GM21619 (cell line): ENCODE data around the gene IQCE.

Experiments used
- ATAC-seq: cut with Tn5 transposase; IDR thresholded peaks from one replicate; pipeline ENCODE4 v1.9.1; 2021; ENCODE audit not compliant: unreplicated experiment

Gene IQCE

GRCh38 chr7:2558629-2559282, at the start of gene IQCE:
Gene IQCE (plus strand): TSS chr7:2558979. CDS start chr7:2559182, 203 bp downstream.
- ATAC-seq = peak; percentile 46

DNA sequence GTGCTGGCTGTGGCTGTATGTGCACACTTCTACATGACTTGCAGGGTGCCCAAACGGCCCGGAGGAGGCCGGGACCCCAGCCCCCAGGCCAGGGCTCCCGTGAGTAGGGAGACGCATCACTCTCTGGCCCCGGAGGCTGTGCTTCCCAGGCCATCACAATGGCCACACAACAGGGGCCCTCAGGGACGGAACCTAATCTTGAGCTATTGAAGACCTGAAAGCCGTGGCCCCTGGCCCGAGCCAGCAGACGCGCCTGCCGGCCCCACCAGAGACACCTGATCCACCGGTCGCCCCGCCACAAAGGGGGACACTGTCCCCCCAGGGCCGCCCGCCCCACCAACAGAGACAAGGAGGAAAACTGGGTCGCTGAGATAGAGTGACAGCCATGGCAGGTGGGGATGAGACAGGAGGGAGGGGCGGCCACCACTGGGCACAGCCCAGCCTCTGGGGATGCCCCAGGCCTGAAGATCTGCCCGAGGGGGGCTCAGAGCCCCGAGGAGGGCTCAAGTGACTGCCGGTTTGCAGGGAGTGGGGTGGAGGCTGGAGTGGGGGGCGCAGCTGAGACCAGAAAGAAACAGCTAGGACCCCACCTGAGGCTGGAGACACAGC, 49.4 kb upstream of the IQCE start:
- no peak for ATAC-seq

- ATAC-seq = no peak
Observed at GRCh38 chr7:2510130-2510776, 48.5 kb upstream of the IQCE start.

GRCh38 chr7:2510909-2511768, 47.6 kb upstream of the IQCE start:
- no peak for ATAC-seq

DNA sequence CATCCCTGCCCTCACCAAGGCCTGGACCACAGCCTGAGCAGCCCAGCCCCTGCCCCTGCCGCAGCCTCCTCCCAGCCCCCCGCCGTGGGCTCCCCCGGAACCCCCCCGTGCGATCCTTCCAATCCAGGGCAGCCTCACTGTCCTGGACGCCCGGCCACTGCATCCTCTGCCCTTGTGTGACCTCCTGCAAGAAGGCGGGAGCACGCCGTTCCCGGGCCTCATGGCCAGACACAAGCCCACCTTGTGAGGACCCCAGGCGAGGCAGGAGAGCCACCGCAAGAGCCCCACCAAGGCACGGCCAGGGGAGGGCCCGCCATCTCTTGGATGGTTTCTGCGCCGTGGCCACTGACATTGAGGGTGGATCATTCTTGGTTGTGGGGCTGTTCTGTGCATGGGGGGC, 47.0 kb upstream of the IQCE start:
- ATAC-seq = no peak

GRCh38 chr7:2512179-2512661, 46.6 kb upstream of the IQCE start:
- ATAC-seq = no peak

DNA sequence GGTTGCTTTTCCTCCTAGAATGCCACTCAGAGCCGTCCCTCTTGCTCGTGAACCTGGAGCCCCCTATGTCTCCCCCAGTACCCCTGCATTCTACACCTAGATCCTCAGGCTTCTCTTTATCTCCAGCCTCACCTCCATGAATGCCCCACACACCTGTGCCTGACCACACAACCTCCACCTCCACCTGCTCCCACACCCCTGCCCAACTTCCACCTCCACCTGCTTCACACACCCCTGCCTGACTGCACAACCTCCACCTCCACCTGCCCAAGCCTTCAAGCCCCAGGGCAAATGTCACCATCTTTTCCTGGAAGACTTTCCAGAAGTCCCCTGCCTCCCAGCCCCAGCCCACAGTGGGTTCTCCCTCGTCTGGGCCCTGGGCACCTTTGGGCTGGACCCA, 46.1 kb upstream of the IQCE start:
- no peak for ATAC-seq

DNA sequence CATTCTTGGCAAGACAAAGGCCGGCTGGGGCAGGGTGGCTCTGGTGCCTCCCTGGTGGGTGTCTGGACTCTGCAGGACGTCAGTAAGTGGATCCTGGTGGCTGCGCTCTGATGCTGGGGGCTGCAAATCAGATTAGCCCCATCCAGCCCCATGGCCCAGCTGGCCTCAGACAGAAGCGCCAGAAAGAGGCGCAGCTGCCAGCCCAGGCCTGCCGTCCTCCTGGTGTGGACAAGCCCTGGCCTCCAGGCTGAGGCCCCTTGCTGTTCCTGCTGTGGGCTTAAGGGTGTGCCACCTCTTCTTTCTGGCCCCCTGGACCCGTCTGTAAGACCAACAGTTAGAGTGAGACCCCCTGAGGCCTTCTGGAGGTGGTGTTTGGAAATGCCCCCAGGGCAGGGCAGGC, 45.1 kb upstream of the IQCE start:
- ATAC-seq = no peak

DNA sequence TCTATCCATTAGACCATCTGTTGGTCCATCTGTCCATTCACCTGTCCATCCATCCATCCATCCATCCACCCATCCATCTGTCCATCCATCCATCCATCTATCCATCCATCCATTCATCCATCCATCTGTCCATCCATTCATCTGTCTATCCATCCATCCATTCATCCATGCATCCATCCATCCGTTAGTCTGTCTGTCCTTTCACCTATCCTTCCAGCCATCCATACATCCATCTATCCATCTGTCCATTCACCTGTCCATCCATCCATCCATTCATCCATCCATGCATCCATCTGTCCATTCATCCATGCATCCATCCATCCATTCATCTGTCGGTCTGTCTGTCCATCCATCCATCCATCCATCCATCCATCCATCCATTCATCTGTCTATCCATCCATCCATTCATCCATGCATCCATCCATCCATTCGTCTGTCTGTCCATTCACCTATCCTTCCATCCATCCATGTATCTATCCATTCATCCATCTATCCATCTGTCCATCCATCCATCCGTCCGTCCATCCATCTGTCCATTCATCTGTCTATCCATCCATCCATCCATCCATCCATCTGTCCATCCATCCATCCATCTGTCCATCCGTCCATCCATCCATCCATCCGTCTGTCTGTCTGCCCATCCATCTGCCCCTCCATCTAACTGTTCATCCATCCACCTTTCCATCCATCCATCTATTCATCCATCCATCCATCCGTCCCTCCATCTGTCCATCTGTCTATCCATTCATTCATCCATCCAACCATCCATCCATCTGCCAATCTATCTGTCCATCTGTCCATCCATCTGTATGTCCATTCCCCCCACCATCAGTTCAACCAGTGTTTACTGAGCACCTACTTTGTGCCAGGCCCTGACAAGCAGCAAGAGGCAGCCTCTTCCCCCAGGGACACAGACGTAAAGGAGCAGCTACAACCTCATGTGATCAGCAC, 44.0 kb upstream of the IQCE start:
- no peak for ATAC-seq

GRCh38 chr7:2515424-2516193, 43.2 kb upstream of the IQCE start:
- ATAC-seq = no peak

DNA sequence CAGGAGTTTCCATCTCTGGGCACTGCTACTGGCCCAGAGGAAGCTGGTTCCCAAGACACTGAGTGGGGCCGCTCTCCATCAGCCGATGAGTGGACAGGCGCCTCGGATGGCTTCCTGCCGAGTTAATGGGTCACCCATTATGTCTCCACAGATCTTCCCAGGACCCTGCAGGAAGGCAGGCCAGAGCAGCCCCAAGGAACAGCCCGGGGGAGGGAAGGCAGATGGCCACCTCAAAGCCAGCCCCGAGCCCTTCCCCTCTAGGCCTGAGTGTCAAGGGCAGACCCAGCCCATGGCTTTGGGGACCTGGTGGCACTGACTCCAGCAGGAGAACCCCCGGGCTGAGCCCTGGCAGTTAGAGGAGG, 42.6 kb upstream of the IQCE start:
- no peak for ATAC-seq

DNA sequence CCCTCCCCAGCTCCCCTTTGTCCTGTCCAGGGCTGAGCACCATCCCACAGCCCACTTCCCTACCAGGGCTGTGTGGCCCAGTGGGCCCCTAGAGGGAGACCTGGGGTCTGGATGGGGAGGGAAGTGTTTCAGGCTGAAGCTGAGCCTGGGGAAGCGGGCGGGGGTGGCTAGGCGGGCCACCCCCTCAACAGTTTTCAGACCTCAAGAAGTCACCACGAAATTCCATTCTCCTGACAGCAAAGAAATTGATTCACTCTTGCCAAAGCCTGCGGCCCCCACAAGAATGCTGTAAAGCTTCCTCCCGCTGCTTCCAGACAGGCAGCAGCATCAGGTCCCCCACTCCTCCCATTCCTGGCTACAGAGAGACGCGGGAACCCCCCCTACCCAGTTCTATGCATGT, 41.8 kb upstream of the IQCE start:
- no peak for ATAC-seq

DNA sequence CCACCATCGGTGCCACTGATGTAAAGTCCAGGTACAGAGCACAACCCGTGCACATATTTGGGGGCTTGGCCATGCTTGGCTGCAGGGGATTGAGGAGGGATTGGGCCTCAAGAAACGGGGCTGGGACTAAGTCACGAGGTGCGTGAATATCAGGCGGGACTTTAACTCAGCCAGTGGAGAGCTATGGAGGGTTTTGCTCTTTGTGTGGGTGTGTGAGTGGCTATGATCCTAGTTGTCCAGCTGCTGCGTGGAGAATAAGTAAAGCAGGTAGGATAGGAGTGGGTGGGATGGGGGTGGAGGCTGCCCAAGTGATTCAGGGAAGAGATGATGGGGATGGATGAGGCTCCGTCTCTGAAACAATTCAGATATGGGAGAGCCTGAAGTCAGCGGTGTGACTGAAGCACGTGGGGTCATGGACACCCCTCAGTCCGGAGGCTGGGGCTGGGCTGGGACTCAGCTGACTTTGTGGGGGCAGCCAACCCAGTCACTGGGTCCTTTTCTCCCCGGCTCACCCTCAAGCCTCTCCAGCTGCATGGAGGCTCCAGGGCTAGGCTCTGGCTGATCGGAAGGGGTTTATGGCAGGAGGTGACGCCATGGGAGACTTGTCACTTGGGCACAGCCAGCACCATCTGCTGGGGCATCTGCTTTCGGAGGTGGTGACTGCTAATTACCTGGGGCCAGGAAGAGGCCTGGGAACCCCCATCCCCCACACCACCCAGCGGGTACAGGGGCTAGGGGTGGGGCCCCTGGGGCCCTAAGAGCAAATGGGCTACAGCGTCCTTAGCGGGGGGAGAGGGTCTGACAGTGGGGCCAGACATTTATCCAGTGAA, 40.9 kb upstream of the IQCE start:
- no peak for ATAC-seq

DNA sequence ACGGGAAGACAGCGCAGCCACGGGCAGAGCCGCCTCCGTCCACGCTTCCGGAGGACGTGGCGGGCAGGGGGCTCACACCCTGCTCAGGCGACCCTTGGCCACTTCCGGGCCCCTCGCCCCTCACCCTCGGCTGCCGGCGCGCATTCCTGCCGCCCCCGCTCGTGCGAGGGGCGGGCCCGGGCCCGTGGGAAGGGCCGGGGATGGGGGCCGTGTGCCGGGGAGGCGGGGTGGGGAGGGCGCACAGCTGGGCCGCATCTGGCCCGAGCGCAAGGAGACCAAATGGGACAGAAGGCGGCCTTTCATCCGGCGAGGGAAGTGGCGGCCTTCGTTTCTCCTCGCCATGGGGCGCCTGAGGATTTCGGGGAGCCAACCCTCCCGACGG, 40.1 kb upstream of the IQCE start:
- ATAC-seq = no peak

DNA sequence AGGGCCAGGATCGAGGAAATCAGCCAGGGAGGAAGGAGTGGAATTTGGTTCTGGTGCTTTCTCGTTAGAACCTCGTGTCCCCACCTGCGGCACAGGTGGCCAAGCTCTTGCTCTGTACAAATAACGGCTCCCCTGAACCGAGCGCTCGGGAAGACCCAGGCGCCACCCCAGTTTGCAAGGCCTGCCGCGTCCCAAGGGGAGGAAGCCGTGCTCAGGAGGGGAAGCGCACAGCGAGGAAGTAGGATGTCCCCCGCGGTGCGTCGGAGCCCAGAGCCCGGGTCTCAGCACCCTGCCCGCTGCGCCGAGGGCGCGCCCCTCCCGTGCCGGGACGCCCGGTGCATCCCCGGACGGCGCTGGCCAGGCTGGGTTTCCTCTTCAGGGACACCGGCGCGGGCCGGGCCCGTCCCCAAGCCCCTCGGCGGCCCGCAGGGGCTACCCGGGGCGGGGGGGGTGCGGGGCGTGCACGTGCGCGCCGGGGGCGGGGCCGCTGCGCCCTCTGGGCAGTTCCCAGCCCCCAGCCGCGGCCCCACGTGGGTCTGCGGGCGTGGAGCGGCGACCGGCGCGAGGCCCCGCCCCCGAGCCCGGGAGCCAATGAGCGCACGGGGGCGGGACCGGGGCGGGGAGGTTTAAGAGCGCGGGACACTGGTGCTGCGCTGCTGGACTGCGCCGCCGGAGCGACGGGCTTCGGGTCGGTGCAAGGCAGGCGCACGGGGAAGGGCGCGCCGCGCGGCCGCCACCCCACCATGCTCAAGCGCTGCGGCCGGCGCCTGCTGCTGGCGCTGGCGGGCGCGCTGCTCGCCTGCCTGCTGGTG, 39.5 kb upstream of the IQCE start, which contains the start of gene LFNG:
LFNG (plus strand) TSS at position 656 of the 812 bp plus-strand sequence; CDS start at position 744, 88 bp downstream.
- peak; percentile 75 for ATAC-seq

DNA sequence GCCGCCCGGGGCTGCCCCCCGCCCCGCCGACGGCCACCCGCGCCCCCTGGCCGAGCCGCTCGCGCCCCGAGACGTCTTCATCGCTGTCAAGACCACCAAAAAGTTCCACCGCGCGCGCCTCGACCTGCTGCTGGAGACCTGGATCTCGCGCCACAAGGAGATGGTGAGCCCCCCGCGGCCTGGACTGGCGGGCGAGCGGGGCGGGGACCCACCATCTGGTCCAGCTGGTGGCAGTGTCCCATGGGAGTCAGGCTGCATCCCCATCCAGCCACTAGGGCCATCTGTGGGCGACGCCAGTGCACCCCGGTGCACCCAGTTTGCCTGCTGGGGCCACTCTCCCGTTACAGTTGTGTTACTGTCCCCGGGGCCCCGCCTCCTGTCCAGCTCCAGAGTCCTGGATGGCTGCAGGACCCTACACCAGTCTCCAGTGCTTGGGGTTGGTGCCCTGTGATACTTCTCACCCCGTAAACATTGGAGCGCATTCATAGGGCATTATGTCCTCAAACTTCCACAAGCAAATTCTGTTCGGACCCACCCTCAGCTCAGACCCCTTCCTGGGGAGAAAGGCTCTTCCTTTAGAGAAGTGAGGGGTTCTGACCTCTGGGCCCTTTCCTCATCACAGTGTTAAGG, 38.5 kb upstream of the IQCE start:
- ATAC-seq = no peak

DNA sequence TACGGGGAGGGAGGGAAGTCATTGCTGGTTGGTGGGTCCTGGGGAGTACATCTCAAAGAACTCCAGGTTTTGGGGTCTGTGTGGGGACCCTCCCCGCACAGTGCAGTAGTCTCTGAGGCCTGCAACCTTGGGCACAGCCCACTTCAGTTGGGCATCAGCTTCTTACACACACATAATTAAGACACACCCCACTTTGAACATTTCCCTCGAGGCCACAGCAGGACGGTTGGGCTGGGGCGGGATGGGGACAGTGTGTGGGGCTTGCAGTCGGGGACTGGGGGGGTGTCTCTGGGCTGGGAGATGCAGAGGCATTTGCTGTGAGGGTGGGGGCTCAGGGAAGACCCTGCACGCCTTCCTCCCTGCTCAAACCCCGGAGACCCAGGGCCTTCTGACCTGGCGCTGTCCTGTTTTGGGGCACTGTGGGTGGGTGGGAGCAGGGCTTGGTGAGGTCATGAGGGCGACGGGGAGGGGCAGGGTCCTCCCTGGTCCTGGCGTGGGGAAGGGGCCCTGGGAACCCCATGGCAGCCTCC, 38.0 kb upstream of the IQCE start:
- ATAC-seq = no peak
